ENCODE measurements around the gene CRTAC1. TPM values are rescaled to one million over a fixed set of nuclear protein-coding genes. Genes with fewer than 3 reads are reported as not detected.

Gene CRTAC1
- total and polyA plus RNA-seq, 2 experiments from 2014 or later = 0.30 to 8.0 TPM

GRCh38 chr10:97960269-97961056, 70.0 kb downstream of the CRTAC1 start:
- Histone ChIP-seq H3K9me3 (ENCODE audit: low read depth) (no peaks in the 10 kb centered on the region), H3K27me3 (peaks cover 57% of the 10 kb centered on the region), H3K27ac (no peak overlapping the region), H3K4me1 (ENCODE audit: low read depth) (no peaks in the 10 kb centered on the region), H3K36me3 (no peaks in the 10 kb centered on the region), H3K4me3 (no peak overlapping the region)
- TF ChIP-seq CTCF (IDR thresholded peaks at IDR 0.05; ENCODE audit: low read depth, low read length) = no peak
- DNase-seq (ENCODE audit: low read depth in 1 of 2, low spot score in 1 of 2) = peak in 1 of 2 donors; percentile 54

- Histone ChIP-seq H3K36me3 (no peaks in the 10 kb centered on the region), H3K9me3 (ENCODE audit: low read depth) (no peaks in the 10 kb centered on the region), H3K27ac (no peak overlapping the region), H3K4me3 (no peak overlapping the region), H3K27me3 (peaks cover under 1% of the 10 kb centered on the region), H3K4me1 (ENCODE audit: low read depth) (no peaks in the 10 kb centered on the region)
- no peak for TF ChIP-seq CTCF (IDR thresholded peaks at IDR 0.05; ENCODE audit: low read depth, low read length)
- DNase-seq (ENCODE audit: low read depth in 1 of 2, low spot score in 1 of 2) = no peak
Measured at GRCh38 chr10:97949462-97949861, 81.0 kb downstream of the CRTAC1 start.

GRCh38 chr10:97948822-97949221, 81.6 kb downstream of the CRTAC1 start:
- TF ChIP-seq CTCF (IDR thresholded peaks at IDR 0.05; ENCODE audit: low read depth, low read length) = no peak
- Histone ChIP-seq H3K4me1 (ENCODE audit: low read depth) (no peaks in the 10 kb centered on the region), H3K27me3 (no peaks in the 10 kb centered on the region), H3K27ac (no peak overlapping the region), H3K9me3 (ENCODE audit: low read depth) (no peaks in the 10 kb centered on the region), H3K4me3 (no peak overlapping the region), H3K36me3 (no peaks in the 10 kb centered on the region)
- DNase-seq (ENCODE audit: low read depth in 1 of 2, low spot score in 1 of 2) = no peak

- Histone ChIP-seq H3K27ac (no peak overlapping the region), H3K27me3 (no peaks in the 10 kb centered on the region), H3K9me3 (ENCODE audit: low read depth) (no peaks in the 10 kb centered on the region), H3K36me3 (no peaks in the 10 kb centered on the region), H3K4me3 (no peak overlapping the region), H3K4me1 (ENCODE audit: low read depth) (no peaks in the 10 kb centered on the region)
- TF ChIP-seq CTCF (IDR thresholded peaks at IDR 0.05; ENCODE audit: low read depth, low read length) = no peak
- DNase-seq (ENCODE audit: low read depth in 1 of 2, low spot score in 1 of 2) = no peak
Measured at GRCh38 chr10:97944772-97945171, 85.6 kb downstream of the CRTAC1 start.

- Histone ChIP-seq H3K9me3 (ENCODE audit: low read depth) (no peaks in the 10 kb centered on the region), H3K36me3 (no peaks in the 10 kb centered on the region), H3K4me1 (ENCODE audit: low read depth) (no peaks in the 10 kb centered on the region), H3K27ac (no peak overlapping the region), H3K27me3 (no peaks in the 10 kb centered on the region), H3K4me3 (no peak overlapping the region)
- DNase-seq (ENCODE audit: low read depth in 1 of 2, low spot score in 1 of 2) = no peak
- no peak for TF ChIP-seq CTCF (IDR thresholded peaks at IDR 0.05; ENCODE audit: low read depth, low read length)
Measured at GRCh38 chr10:97943294-97943693, 87.1 kb downstream of the CRTAC1 start.
